Endothelial cell of umbilical vein (primary cell): Measurements from ENCODE around the gene CCN5. TPM values are rescaled to one million over a fixed set of nuclear protein-coding genes. Genes with fewer than 3 reads are reported as not detected.

Experiments used
- BruUV-seq: library from RNA; stranded (reverse); fragments of 400-500 nt; replicated peaks from 2 replicates; lab custom pipeline; 2021; lab: Mats Ljungman, UMichigan
- CTCF ChIA-PET: fragments of 300-600, 350-600 bp; sonication (Branson Sonifier 250); formaldehyde crosslinking; loops from one replicate; lab custom pipeline; 2021; ENCODE audit warnings: antibody characterized with exemption, inconsistent platforms; lab: Charles Lee
- POLR2A ChIA-PET: fragments of 300-600, 350-600 bp; sonication (Branson Sonifier 250); formaldehyde crosslinking; loops from one replicate; lab custom pipeline; 2021; ENCODE audit warnings: antibody characterized with exemption, inconsistent platforms; lab: Charles Lee
- DNase-seq: peaks from one replicate; pipeline ENCODE4 v3.0.0-alpha.2; 2011; ENCODE audit warnings: low read depth, low spot score
- FAIRE-seq: peaks from 2 replicates; lab custom pipeline; 2011; peaks lifted over from hg19 to GRCh38; lab: Jason Lieb, UNC
- H2AFZ ChIP-seq: 2 replicates; pipeline ENCODE4 v1.6.0; 2012; ENCODE audit warnings: low read depth, low read length, control low read depth, inconsistent platforms
- H3K27ac ChIP-seq: 2 replicates; pipeline ENCODE4 v1.5.1; 2011; ENCODE audit warnings: low read depth, mild to moderate bottlenecking, control low read depth, low read length, moderate library complexity; ENCODE audit not compliant: insufficient read depth
- H3K27me3 ChIP-seq, 2 experiments: 2 replicates each; pipeline versions ENCODE4 v1.6.0 to v1.6.1; 2011; ENCODE audit warnings: low read length in 2 of 2, mixed read lengths in 1 of 2; ENCODE audit not compliant: control insufficient read depth in 2 of 2, insufficient read depth in 2 of 2
- H3K36me3 ChIP-seq, 2 experiments: 2 replicates in 1 of 2; 3 replicates in 1 of 2; pipeline ENCODE4 v1.5.1; 2011; ENCODE audit warnings: low read length in 2 of 2, mild to moderate bottlenecking in 1 of 2, moderate library complexity in 1 of 2; ENCODE audit not compliant: control insufficient read depth in 2 of 2, insufficient read depth in 2 of 2; ENCODE audit errors: extremely low read depth in 1 of 2
- H3K4me1 ChIP-seq: 3 replicates; pipeline ENCODE4 v1.5.1; 2011; ENCODE audit warnings: mild to moderate bottlenecking, low read length; ENCODE audit not compliant: control insufficient read depth, insufficient read depth; ENCODE audit errors: extremely low read depth
- H3K4me2 ChIP-seq: 2 replicates; pipeline ENCODE4 v1.6.1; 2011; ENCODE audit warnings: low read length, control low read depth, mixed read lengths; ENCODE audit not compliant: insufficient read depth
- H3K4me3 ChIP-seq, 3 experiments: fragments of 200-600 bp in 1 of 3; sonication (generic), shearing (Covaris generic) in 1 of 3; replicated peaks in 1 of 3; 2 replicates each; pipeline ENCODE4 v1.5.1; 2011 to 2016; ENCODE audit warnings: control low read depth in 3 of 3, low read length in 3 of 3, mild to moderate bottlenecking in 2 of 3, inconsistent platforms in 1 of 3, low read depth in 1 of 3, moderate library complexity in 1 of 3; ENCODE audit not compliant: insufficient read depth in 1 of 3
- H3K79me2 ChIP-seq: 2 replicates; pipeline ENCODE4 v1.6.0; 2012; ENCODE audit warnings: low read length, inconsistent platforms; ENCODE audit not compliant: control insufficient read depth, insufficient read depth
- H3K9ac ChIP-seq: replicated peaks from 2 replicates; pipeline ENCODE3; 2011; ENCODE audit warnings: low read length, control low read depth; ENCODE audit not compliant: insufficient read depth; ENCODE audit errors: extremely low read depth
- H3K9me1 ChIP-seq: replicated peaks from 3 replicates; pipeline ENCODE4 v1.6.0; 2011; ENCODE audit warnings: mild to moderate bottlenecking, low read length; ENCODE audit not compliant: control insufficient read depth, insufficient read depth; ENCODE audit errors: extremely low read depth
- H3K9me3 ChIP-seq: replicated peaks from 2 replicates; pipeline ENCODE4 v1.5.1; 2012; ENCODE audit warnings: low read length, inconsistent platforms; ENCODE audit not compliant: control insufficient read depth, insufficient read depth
- H4K20me1 ChIP-seq: replicated peaks from 2 replicates; pipeline ENCODE3; 2011; ENCODE audit warnings: mild to moderate bottlenecking, low read length; ENCODE audit not compliant: control insufficient read depth, insufficient read depth; ENCODE audit errors: extremely low read depth
- EZH2 ChIP-seq: IDR thresholded peaks from 2 replicates; pipeline ENCODE4 v1.6.1; 2012; ENCODE audit warnings: borderline replicate concordance, low read depth, mild to moderate bottlenecking, moderate library complexity, low read length, inconsistent platforms; ENCODE audit not compliant: severe bottlenecking
- FOS ChIP-seq: IDR thresholded peaks from 2 replicates; pipeline ENCODE4 v1.6.1; 2011; ENCODE audit warnings: mild to moderate bottlenecking, low read length, moderate library complexity, borderline replicate concordance; ENCODE audit not compliant: insufficient read depth
- GATA2 ChIP-seq: IDR thresholded peaks from 2 replicates; pipeline ENCODE4 v1.7.0; 2011; ENCODE audit warnings: low read depth, mild to moderate bottlenecking, moderate library complexity, mixed read lengths, low read length; ENCODE audit not compliant: insufficient read length, insufficient read depth
- JUN ChIP-seq: IDR thresholded peaks from 2 replicates; pipeline ENCODE4 v1.6.1; 2011; ENCODE audit warnings: borderline replicate concordance, low read depth; ENCODE audit not compliant: insufficient read length, insufficient read depth
- MYC ChIP-seq: IDR thresholded peaks from one replicate; pipeline ENCODE4 v1.6.1; 2011; ENCODE audit warnings: mild to moderate bottlenecking, low read depth, low read length
- POLR2A ChIP-seq: IDR thresholded peaks from 2 replicates; pipeline ENCODE4 v1.6.1; 2012; ENCODE audit warnings: low read depth, mild to moderate bottlenecking, control low read depth, low read length
- POLR2AphosphoS5 ChIP-seq: IDR thresholded peaks from 2 replicates; pipeline ENCODE4 v1.6.1; 2012; ENCODE audit warnings: low read depth, mild to moderate bottlenecking, control low read depth, low read length, moderate library complexity; ENCODE audit not compliant: insufficient read depth
- dilution Hi-C: fragments of 300-500 bp; cut with MboI; formaldehyde crosslinking; loops from one replicate; pipeline ENCODE4 v1.15.0; 2019; ENCODE audit warnings: low sequenced_read_pairs; ENCODE audit not compliant: extremely low pct_ligation_motif_present
- intact Hi-C: fragments of 100-400 bp; cut with micrococcal nuclease; formaldehyde crosslinking; loops from one replicate; pipeline ENCODE4 v1.10.0; 2022
- polyA plus RNA-seq, 4 experiments: library from polyadenylated mRNA; depleted of rRNA in 3 of 4; stranded (reverse) in 3 of 4; unstranded in 1 of 4; fragments of >200 nt; gene quantifications; 2 replicates each; pipeline versions ENCODE4 v1.2.1 to v1.2.3, GENCODE V29; 2011 to 2012; ENCODE audit warnings: missing spikeins in 1 of 4
- total RNA-seq: library from RNA; stranded (reverse); gene quantifications from 2 replicates; pipeline ENCODE4 v1.2.3, GENCODE V29; 2021
- TF ChIP-seq, protein P1 (sequence below): IDR thresholded peaks from 2 replicates; pipeline ENCODE4 v1.6.1; 2011; ENCODE audit not compliant: insufficient read depth, insufficient read length
- TF ChIP-seq, protein P2 (sequence below), 2 donors: IDR thresholded peaks; 1 replicate in 1 of 2; 2 replicates in 1 of 2; pipeline ENCODE4 v1.5.1; 2011; ENCODE audit warnings: low read length in 2 of 2, mild to moderate bottlenecking in 2 of 2, moderate library complexity in 2 of 2, control low read depth in 1 of 2, inconsistent platforms in 1 of 2, low read depth in 1 of 2; ENCODE audit not compliant: insufficient read depth in 1 of 2; ENCODE audit errors: extremely low read depth in 1 of 2

Gene CCN5
- total and polyA plus RNA-seq, 2 donors (not counting 3 experiments of a cell fraction or from before 2014, with no cell fraction given) = 0.03 TPM; not detected in 1

GRCh38 chr20:44720621-44720996, 5.4 kb downstream of the CCN5 start:
- H3K79me2 ChIP-seq = no peaks in the 10 kb centered on the region
- no peak overlapping the region for H3K9ac ChIP-seq
- intact Hi-C loops = no loop called here
- no peak for TF ChIP-seq JUN
- TF ChIP-seq, protein P1, sequence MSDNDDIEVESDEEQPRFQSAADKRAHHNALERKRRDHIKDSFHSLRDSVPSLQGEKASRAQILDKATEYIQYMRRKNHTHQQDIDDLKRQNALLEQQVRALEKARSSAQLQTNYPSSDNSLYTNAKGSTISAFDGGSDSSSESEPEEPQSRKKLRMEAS = no peak
- no peak for TF ChIP-seq EZH2
- TF ChIP-seq, protein P2, sequence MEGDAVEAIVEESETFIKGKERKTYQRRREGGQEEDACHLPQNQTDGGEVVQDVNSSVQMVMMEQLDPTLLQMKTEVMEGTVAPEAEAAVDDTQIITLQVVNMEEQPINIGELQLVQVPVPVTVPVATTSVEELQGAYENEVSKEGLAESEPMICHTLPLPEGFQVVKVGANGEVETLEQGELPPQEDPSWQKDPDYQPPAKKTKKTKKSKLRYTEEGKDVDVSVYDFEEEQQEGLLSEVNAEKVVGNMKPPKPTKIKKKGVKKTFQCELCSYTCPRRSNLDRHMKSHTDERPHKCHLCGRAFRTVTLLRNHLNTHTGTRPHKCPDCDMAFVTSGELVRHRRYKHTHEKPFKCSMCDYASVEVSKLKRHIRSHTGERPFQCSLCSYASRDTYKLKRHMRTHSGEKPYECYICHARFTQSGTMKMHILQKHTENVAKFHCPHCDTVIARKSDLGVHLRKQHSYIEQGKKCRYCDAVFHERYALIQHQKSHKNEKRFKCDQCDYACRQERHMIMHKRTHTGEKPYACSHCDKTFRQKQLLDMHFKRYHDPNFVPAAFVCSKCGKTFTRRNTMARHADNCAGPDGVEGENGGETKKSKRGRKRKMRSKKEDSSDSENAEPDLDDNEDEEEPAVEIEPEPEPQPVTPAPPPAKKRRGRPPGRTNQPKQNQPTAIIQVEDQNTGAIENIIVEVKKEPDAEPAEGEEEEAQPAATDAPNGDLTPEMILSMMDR (IDR thresholded peaks at IDR 0.05; ENCODE audit: extremely low read depth in 1 of 2, insufficient read depth in 1 of 2, low read depth in 1 of 2, low read length in 2 of 2) = no peak
- no peak for TF ChIP-seq FOS
- no peak for TF ChIP-seq POLR2AphosphoS5
- no peak for TF ChIP-seq GATA2
- TF ChIP-seq POLR2A = no peak
- TF ChIP-seq MYC = no peak
- no peaks in the 10 kb centered on the region for H3K36me3 ChIP-seq
- no peaks in the 10 kb centered on the region for H3K9me1 ChIP-seq
- DNase-seq (no peak), FAIRE-seq (peak; percentile 26)
- no peaks in the 10 kb centered on the region for H4K20me1 ChIP-seq
- no peak overlapping the region for H3K4me3 ChIP-seq
- H3K4me2 ChIP-seq = peak overlapping the region; percentile 12
- H3K4me1 ChIP-seq = peaks cover 16% of the 10 kb centered on the region
- ChIA-PET CTCF (interaction anchor here (0.9 to 2.5 kb wide), 4 partner anchors 9 to 31 kb away, joined by 3 to 11 read pairs (median 6); no protein-coding TSS in a partner anchor), POLR2A (interaction anchor here (0.7 kb wide), 1 partner anchor 28 kb away, joined by 7 read pairs; no protein-coding TSS in a partner anchor)
- H3K27me3 ChIP-seq = no peaks in the 10 kb centered on the region
- dilution Hi-C loops = no loop called here
- BruUV-seq = no TSS peak
- no peak overlapping the region for H2AFZ ChIP-seq
- peak overlapping the region; percentile 7 for H3K27ac ChIP-seq
- no peaks in the 10 kb centered on the region for H3K9me3 ChIP-seq
